SK-N-SH treated with all-trans-retinoic acid at 6 μM for 48 hours (cell line): ENCODE data around the gene MEAF6.

Source experiments
- ATAC-seq: fragments of 200-7000 bp; cut with Tn5 transposase; 3 replicates; pipeline ENCODE4 v1.9.1; 2020; ENCODE audit warnings: mild to moderate bottlenecking, moderate library complexity
- ARNTL ChIP-seq: fragments of 450-650 bp; formaldehyde crosslinking; IDR thresholded peaks from 2 replicates; pipeline ENCODE4 v1.5.0; 2020; ENCODE audit warnings: low read depth, mild to moderate bottlenecking, moderate library complexity, borderline replicate concordance
- BACH2 ChIP-seq: fragments of 250-450 bp; sonication (Bioruptor Pico); IDR thresholded peaks from 2 replicates; pipeline ENCODE4 v1.9.0; 2021; ENCODE audit warnings: mild to moderate bottlenecking, borderline replicate concordance
- CSDC2 ChIP-seq: fragments of 250-450 bp; sonication (Bioruptor Pico); IDR thresholded peaks from 2 replicates; pipeline ENCODE4 v1.5.0; 2020; ENCODE audit warnings: mild to moderate bottlenecking, moderate library complexity
- ESRRG ChIP-seq: fragments of 250-450 bp; sonication (Bioruptor Pico); IDR thresholded peaks from 2 replicates; pipeline ENCODE4 v1.6.1; 2021; ENCODE audit warnings: mild to moderate bottlenecking
- GLIS3 ChIP-seq: fragments of 250-450 bp; sonication (Bioruptor Pico); IDR thresholded peaks from 2 replicates; pipeline ENCODE4 v1.5.0; 2020; ENCODE audit warnings: mild to moderate bottlenecking, moderate library complexity
- ISL1 ChIP-seq: fragments of 250-450 bp; sonication (Bioruptor Pico); IDR thresholded peaks from 2 replicates; pipeline ENCODE4 v2.1.2; 2022; ENCODE audit warnings: mild to moderate bottlenecking, moderate library complexity
- OSR1 ChIP-seq: fragments of 250-450 bp; sonication (Bioruptor Pico); IDR thresholded peaks from 2 replicates; pipeline ENCODE4 v1.8.0; 2022; ENCODE audit warnings: moderate library complexity, mild to moderate bottlenecking, inconsistent platforms
- PPARA ChIP-seq: fragments of 250-450 bp; sonication (Bioruptor Pico); IDR thresholded peaks from 2 replicates; pipeline ENCODE4 v1.5.0; 2020; ENCODE audit warnings: mild to moderate bottlenecking, borderline replicate concordance
- RARB ChIP-seq: fragments of 250-450 bp; sonication (Bioruptor Pico); IDR thresholded peaks from 2 replicates; pipeline ENCODE4 v1.8.0; 2021; ENCODE audit warnings: mild to moderate bottlenecking, moderate library complexity
- SNAI2 ChIP-seq: fragments of 250-450 bp; sonication (Bioruptor Pico); IDR thresholded peaks from 2 replicates; pipeline ENCODE4 v1.5.0; 2020; ENCODE audit warnings: mild to moderate bottlenecking, moderate library complexity
- TOX ChIP-seq: fragments of 250-450 bp; sonication (Bioruptor Pico); IDR thresholded peaks from 2 replicates; pipeline ENCODE4 v1.8.0; 2021; ENCODE audit warnings: mild to moderate bottlenecking, moderate library complexity, borderline replicate concordance
- TSHZ2 ChIP-seq: fragments of 250-450 bp; sonication (Bioruptor Pico); IDR thresholded peaks from 2 replicates; pipeline ENCODE4 v1.5.0; 2020; ENCODE audit warnings: mild to moderate bottlenecking, moderate library complexity
- ZFP3 ChIP-seq: fragments of 250-450 bp; sonication (Bioruptor Pico); IDR thresholded peaks from 2 replicates; pipeline ENCODE4 v1.5.0; 2020; ENCODE audit warnings: mild to moderate bottlenecking, moderate library complexity
- ZFP30 ChIP-seq: fragments of 450-650 bp; formaldehyde crosslinking; IDR thresholded peaks from 2 replicates; pipeline ENCODE4 v1.5.0; 2022; ENCODE audit warnings: mild to moderate bottlenecking, moderate library complexity
- ZNF565 ChIP-seq: fragments of 450-650 bp; formaldehyde crosslinking; conservative IDR thresholded peaks from 2 replicates; pipeline ENCODE4 v1.5.0; 2020; ENCODE audit warnings: low read depth, mild to moderate bottlenecking, moderate library complexity
- ZNF70 ChIP-seq: fragments of 450-650 bp; formaldehyde crosslinking; IDR thresholded peaks from 2 replicates; pipeline ENCODE4 v1.5.0; 2020; ENCODE audit warnings: mild to moderate bottlenecking, moderate library complexity
- ZNF8 ChIP-seq: fragments of 450-650 bp; formaldehyde crosslinking; IDR thresholded peaks from 2 replicates; pipeline ENCODE4 v1.5.0; 2020; ENCODE audit warnings: mild to moderate bottlenecking, moderate library complexity
- TF ChIP-seq, protein P1 (sequence below): fragments of 250-450 bp; sonication (Bioruptor Pico); IDR thresholded peaks from 2 replicates; pipeline ENCODE4 v1.8.0; 2021; ENCODE audit warnings: low read depth, mild to moderate bottlenecking, moderate library complexity, borderline replicate concordance
- TF ChIP-seq, protein P2 (sequence below): fragments of 250-450 bp; sonication (Bioruptor Pico); IDR thresholded peaks from 2 replicates; pipeline ENCODE4 v1.5.1; 2020; ENCODE audit warnings: low read depth, mild to moderate bottlenecking, moderate library complexity

The MEAF6 gene

DNA sequence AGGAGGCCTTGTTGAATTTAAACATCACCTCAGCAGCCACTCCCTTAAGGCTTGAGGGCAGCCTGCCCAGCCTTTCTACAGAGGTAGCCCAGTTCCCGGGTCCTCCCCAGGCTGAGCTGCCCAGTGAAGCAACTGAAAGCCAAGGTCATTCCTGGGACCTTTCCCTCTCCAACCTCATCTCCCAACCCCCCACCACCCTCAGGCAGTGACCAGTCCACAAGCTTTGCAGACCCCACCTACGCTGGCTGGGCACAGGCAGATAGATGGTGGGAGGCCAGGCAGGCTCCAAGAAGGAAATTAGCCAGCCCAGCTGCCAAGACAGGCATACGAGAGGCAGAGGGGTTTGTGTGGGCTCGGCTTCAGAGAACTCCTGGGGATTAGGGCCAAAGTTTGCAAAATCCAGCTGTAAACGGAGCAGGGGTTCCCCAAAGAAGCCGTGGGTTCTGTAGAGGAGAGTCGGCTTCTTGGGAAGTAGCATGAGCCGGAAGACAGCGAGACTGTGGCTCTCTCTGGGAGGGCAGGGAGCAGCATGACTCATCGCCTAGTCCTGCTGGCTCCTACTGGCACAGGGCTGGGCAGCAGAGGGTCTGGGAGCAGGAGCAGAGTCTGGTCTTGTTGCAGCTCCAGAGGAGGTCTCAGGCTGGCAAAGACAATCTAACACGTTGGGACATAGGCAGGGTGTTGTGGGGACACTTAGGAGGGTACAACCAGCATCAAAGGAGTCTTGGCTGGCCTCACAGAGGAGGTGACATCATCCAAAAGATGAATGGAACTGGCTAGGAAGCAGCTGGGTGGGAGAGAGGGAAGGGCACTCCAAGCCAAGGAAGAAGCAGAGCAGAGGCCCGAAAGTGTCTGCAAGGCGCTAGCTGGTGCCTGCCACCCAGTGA is 43.0 kb downstream of the MEAF6 start:
- ATAC-seq: peak; percentile 90
- TF ChIP-seq ISL1 (CRISPR knock-in tag): peak; percentile 39; the same call in 1 of the 2 replicates
- no peak for TF ChIP-seq CSDC2 (CRISPR knock-in tag)
- TF ChIP-seq OSR1 (CRISPR knock-in tag): no peak
- 0 out of 2 replicates have a peak, but pooled peaks have one; percentile 36 for TF ChIP-seq SNAI2 (CRISPR knock-in tag)
- peak; percentile 76; the same call in 1 of the 2 replicates for TF ChIP-seq ZFP3
- TF ChIP-seq, protein P1, sequence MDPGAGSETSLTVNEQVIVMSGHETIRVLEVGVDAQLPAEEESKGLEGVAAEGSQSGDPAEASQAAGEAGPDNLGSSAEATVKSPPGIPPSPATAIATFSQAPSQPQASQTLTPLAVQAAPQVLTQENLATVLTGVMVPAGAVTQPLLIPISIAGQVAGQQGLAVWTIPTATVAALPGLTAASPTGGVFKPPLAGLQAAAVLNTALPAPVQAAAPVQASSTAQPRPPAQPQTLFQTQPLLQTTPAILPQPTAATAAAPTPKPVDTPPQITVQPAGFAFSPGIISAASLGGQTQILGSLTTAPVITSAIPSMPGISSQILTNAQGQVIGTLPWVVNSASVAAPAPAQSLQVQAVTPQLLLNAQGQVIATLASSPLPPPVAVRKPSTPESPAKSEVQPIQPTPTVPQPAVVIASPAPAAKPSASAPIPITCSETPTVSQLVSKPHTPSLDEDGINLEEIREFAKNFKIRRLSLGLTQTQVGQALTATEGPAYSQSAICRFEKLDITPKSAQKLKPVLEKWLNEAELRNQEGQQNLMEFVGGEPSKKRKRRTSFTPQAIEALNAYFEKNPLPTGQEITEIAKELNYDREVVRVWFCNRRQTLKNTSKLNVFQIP (CRISPR knock-in tag): no peak
- no peak for TF ChIP-seq PPARA

DNA sequence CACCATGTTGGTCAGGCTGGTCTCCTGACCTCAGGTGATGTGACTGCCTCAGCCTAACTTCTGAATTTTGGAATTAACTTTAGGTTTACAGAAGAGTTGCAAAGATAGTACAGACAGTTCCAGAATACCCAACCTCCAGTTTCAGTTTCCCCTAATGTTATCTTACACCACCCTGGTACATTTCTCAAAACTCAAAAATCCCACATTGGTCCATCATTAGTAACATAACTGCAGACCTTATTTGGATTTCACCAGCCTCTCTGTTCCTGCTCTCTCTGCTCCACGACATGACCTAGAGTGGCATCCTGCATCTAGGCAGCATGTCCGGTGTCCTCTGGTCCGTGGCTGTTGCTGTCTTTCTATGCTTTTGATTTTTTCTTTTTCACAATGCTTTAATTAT is 45.2 kb downstream of the MEAF6 start:
- no peak for ATAC-seq
- no peak for TF ChIP-seq GLIS3 (CRISPR knock-in tag)
- TF ChIP-seq ISL1 (CRISPR knock-in tag): no peak
- no peak for TF ChIP-seq ZNF70 (CRISPR knock-in tag)
- TF ChIP-seq, protein P2, sequence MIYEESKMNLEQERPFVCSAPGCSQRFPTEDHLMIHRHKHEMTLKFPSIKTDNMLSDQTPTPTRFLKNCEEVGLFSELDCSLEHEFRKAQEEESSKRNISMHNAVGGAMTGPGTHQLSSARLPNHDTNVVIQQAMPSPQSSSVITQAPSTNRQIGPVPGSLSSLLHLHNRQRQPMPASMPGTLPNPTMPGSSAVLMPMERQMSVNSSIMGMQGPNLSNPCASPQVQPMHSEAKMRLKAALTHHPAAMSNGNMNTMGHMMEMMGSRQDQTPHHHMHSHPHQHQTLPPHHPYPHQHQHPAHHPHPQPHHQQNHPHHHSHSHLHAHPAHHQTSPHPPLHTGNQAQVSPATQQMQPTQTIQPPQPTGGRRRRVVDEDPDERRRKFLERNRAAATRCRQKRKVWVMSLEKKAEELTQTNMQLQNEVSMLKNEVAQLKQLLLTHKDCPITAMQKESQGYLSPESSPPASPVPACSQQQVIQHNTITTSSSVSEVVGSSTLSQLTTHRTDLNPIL (CRISPR knock-in tag): no peak
- TF ChIP-seq BACH2: no peak
- no peak for TF ChIP-seq ZFP3
- no peak for TF ChIP-seq TSHZ2

- ATAC-seq: no peak
- TF ChIP-seq SNAI2 (CRISPR knock-in tag): no peak
- TF ChIP-seq ZFP30 (CRISPR knock-in tag): no peak
- no peak for TF ChIP-seq RARB (CRISPR knock-in tag)
- TF ChIP-seq ISL1 (CRISPR knock-in tag): no peak
- no peak for TF ChIP-seq GLIS3 (CRISPR knock-in tag)
- TF ChIP-seq ESRRG (CRISPR knock-in tag): no peak
- TF ChIP-seq BACH2: no peak
- TF ChIP-seq ZNF565 (CRISPR knock-in tag): no peak
- TF ChIP-seq ZNF70 (CRISPR knock-in tag): no peak
- TF ChIP-seq OSR1 (CRISPR knock-in tag): no peak
- TF ChIP-seq PPARA: no peak
- TF ChIP-seq ZNF8 (CRISPR knock-in tag): no peak
Observed at GRCh38 chr1:37468037-37468436, 46.5 kb downstream of the MEAF6 start.

DNA sequence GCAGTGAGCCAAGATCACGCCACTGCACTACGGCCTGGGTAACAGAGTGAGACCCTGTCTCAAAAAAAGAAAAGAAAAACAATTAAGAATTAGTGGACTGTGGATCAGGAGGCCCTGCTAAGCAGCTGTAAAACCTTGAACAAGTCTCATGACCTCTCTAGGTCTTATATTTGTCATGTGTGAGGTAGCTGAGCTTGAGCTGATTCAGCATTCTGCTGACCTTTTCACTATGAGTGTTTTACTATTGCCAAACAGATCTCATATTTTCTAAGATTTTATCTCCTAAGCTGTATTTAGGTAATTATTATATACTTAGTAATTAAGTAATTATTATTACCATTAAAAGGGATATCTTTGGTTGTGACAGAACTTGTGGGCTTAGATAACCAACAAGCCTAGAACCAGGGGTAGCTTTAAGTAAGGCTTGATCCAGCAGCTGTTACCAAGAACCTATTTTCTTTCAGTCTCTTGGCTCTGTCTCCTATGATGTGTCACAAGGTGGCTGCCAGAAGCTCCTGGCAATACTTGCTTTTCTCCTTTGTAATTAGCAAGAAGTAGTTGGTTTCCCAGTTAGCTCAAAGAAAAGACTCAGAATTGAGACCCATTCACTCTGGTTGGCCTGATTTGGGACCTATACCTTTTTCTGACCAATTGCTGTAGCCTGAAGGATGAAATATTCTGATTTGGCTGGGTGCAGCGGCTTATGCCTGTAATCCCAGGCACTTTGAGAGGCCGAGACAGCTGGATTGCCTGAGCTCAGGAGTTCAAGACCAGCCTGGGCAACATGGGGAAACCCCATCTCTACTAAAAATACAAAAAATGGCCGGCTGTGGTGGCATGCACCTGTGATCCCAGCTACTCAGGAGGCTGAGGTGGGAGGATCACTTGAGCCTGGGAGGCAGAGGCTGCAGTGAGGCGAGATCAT is 48.7 kb downstream of the MEAF6 start:
- no peak; the same call in 2 of the 3 replicates for ATAC-seq
- no peak for TF ChIP-seq OSR1 (CRISPR knock-in tag)
- TF ChIP-seq, protein P2 (CRISPR knock-in tag): no peak
- TF ChIP-seq, protein P1 (CRISPR knock-in tag): no peak
- no peak for TF ChIP-seq ARNTL (CRISPR knock-in tag)
- no peak for TF ChIP-seq GLIS3 (CRISPR knock-in tag)
- no peak for TF ChIP-seq TSHZ2
- no peak for TF ChIP-seq PPARA
- no peak for TF ChIP-seq ESRRG (CRISPR knock-in tag)
- TF ChIP-seq RARB (CRISPR knock-in tag): no peak
- TF ChIP-seq ZNF70 (CRISPR knock-in tag): no peak
- TF ChIP-seq SNAI2 (CRISPR knock-in tag): no peak
- no peak for TF ChIP-seq TOX (CRISPR knock-in tag)
